SH-SY5Y (cell line): ENCODE results near the gene AKAP6.

Experiments
- GATA2 ChIP-seq: IDR thresholded peaks from 2 replicates; pipeline ENCODE4 v1.6.1; 2011; ENCODE audit warnings: mild to moderate bottlenecking, low read depth, low read length
- GATA3 ChIP-seq: IDR thresholded peaks from 2 replicates; pipeline ENCODE4 v1.6.1; 2011; ENCODE audit warnings: low read depth, mild to moderate bottlenecking, low read length, moderate library complexity

- TF ChIP-seq GATA3 (no peak), GATA2 (no peak)
These were observed 32.6 kb downstream of the AKAP6 start for GRCh38 chr14:32361674-32362073.
